ENCODE measurements around the gene NRL.

- TF ChIP-seq CTCF (IDR thresholded peaks at IDR 0.05; ENCODE audit: low read depth, low read length) (no peak), EZH2phosphoT487 (IDR thresholded peaks at IDR 0.05; ENCODE audit: low read depth) (no peak)
Measured at GRCh38 chr14:24130380-24130716, 15.6 kb upstream of the NRL start, which contains the start of gene FITM1.
